Body of pancreas (tissue), 4 donors: ENCODE results near the gene UBE2E1.

Experiments used
- CTCF ChIP-seq, 7 experiments: fragments of 450-650 bp in 4 of 7; fragments of 200-600 bp in 3 of 7; sonication (generic) in 3 of 7; IDR thresholded peaks; one replicate each; pipeline ENCODE4 v1.5.1; 2016 to 2019; ENCODE audit warnings: antibody characterized with exemption in 7 of 7
- POLR2A ChIP-seq, 3 donors: fragments of 450-650 bp; IDR thresholded peaks; one replicate each; pipeline ENCODE4 v1.6.1; 2016; ENCODE audit warnings: antibody characterized with exemption in 3 of 3, mild to moderate bottlenecking in 2 of 3

DNA sequence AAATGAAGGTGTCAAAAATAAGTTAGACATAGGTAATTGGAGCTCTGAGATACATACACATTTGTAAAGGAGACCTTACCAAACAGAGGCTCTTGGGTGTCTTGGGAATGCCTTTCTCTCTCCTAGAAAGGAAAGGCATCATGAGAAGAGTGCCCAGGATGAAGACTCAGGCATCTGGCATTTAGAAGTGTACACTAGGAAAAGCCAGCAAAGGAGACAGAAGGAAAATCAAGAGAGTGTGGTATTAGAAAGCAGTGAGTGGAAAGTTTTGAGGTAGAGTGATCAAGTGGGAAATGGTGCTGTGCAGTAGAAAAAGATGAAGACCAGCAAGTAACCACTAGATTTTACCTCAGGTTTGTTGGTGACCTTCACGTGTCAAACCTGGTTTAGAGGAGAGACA is 16.1 kb downstream of the UBE2E1 start:
- TF ChIP-seq CTCF (IDR thresholded peaks at IDR 0.05) (no peak), POLR2A (IDR thresholded peaks at IDR 0.05) (no peak)
